ENCODE data around the gene JTB. TPM values are rescaled to one million over a fixed set of nuclear protein-coding genes. Genes with fewer than 3 reads are reported as not detected.

JTB gene
- total and polyA plus RNA-seq, 2 experiments from 2014 or later: 213 to 217 TPM

- 78% methylated on average over 2 of the region's 2 CpGs for WGBS (ENCODE audit: low lambda C conversion rate, missing lambda C conversion rate)
Measured at GRCh38 chr1:153991806-153992205, 14.3 kb upstream of the JTB start.

GRCh38 chr1:153991151-153991630, 13.7 kb upstream of the JTB start:
- Histone ChIP-seq H3K79me2 (peaks cover 26% of the 10 kb centered on the region), H3K4me3 (peak overlapping the region; percentile 71), H2AFZ (no peak overlapping the region), H3K9me2 (replicated peaks; ENCODE audit: insufficient read depth) (no peaks in the 10 kb centered on the region), H3K9me3 (ENCODE audit: low read depth) (no peaks in the 10 kb centered on the region), H3K4me2 (peak overlapping the region; percentile 86), H3K36me3 (replicated peaks; ENCODE audit: insufficient read depth, low read depth) (peaks cover 2% of the 10 kb centered on the region), H3K27ac (peak overlapping the region; percentile 93), H4K20me1 (ENCODE audit: insufficient read depth, poor library complexity, severe bottlenecking) (peaks cover 14% of the 10 kb centered on the region), H3K4me1 (ENCODE audit: insufficient read depth) (peaks cover 20% of the 10 kb centered on the region), H3K27me3 (no peaks in the 10 kb centered on the region)
- WGBS (ENCODE audit: low lambda C conversion rate, missing lambda C conversion rate): 11% methylated on average over 9 of the region's 9 CpGs
- no peak for TF ChIP-seq CTCF (IDR thresholded peaks at IDR 0.05; ENCODE audit: poor library complexity)
- no peak for TF ChIP-seq EZH2phosphoT487 (IDR thresholded peaks at IDR 0.05; ENCODE audit: low read depth, severe bottlenecking, unreplicated experiment)
- TF ChIP-seq EZH2 (IDR thresholded peaks at IDR 0.05; ENCODE audit: borderline replicate concordance): no peak
- DNase-seq (ENCODE audit: low spot score): no peak

More at GRCh38 chr1:153991806-153992205, 14.3 kb upstream of the JTB start:
- Histone ChIP-seq H2AFZ (no peak overlapping the region), H3K36me3 (replicated peaks; ENCODE audit: insufficient read depth, low read depth) (peaks cover 2% of the 10 kb centered on the region), H3K4me2 (peak overlapping the region; percentile 86), H3K27me3 (no peaks in the 10 kb centered on the region), H3K9me2 (replicated peaks; ENCODE audit: insufficient read depth) (no peaks in the 10 kb centered on the region), H3K27ac (peak overlapping the region; percentile 93), H4K20me1 (ENCODE audit: insufficient read depth, poor library complexity, severe bottlenecking) (peaks cover 14% of the 10 kb centered on the region), H3K4me3 (peak overlapping the region; percentile 71), H3K4me1 (ENCODE audit: insufficient read depth) (peaks cover 18% of the 10 kb centered on the region), H3K9me3 (ENCODE audit: low read depth) (no peaks in the 10 kb centered on the region), H3K79me2 (peaks cover 26% of the 10 kb centered on the region)
- DNase-seq (ENCODE audit: low spot score): no peak
- TF ChIP-seq CTCF (IDR thresholded peaks at IDR 0.05; ENCODE audit: poor library complexity) (no peak), EZH2 (IDR thresholded peaks at IDR 0.05; ENCODE audit: borderline replicate concordance) (no peak), EZH2phosphoT487 (IDR thresholded peaks at IDR 0.05; ENCODE audit: low read depth, severe bottlenecking, unreplicated experiment) (no peak)

GRCh38 chr1:153990468-153991150, 13.1 kb upstream of the JTB start, which contains the start of gene RPS27:
TSS of gene RPS27 (plus strand) at chr1:153990762. CDS start at chr1:153990797, 35 bp downstream.
- TF ChIP-seq CTCF (IDR thresholded peaks at IDR 0.05; ENCODE audit: poor library complexity) (no peak), EZH2 (IDR thresholded peaks at IDR 0.05; ENCODE audit: borderline replicate concordance) (no peak), EZH2phosphoT487 (IDR thresholded peaks at IDR 0.05; ENCODE audit: low read depth, severe bottlenecking, unreplicated experiment) (no peak)
- Histone ChIP-seq H3K4me3 (peak within 1 kb of the TSS; percentile 71), H3K4me1 (ENCODE audit: insufficient read depth) (peaks cover 20% of the 10 kb centered on the region), H3K9me2 (replicated peaks; ENCODE audit: insufficient read depth) (no peaks in the 10 kb centered on the region), H2AFZ (peak within 1 kb of the TSS; percentile 85), H4K20me1 (ENCODE audit: insufficient read depth, poor library complexity, severe bottlenecking) (peaks cover 14% of the 10 kb centered on the region), H3K9me3 (ENCODE audit: low read depth) (no peaks in the 10 kb centered on the region), H3K79me2 (peaks cover 29% of the 10 kb centered on the region), H3K27me3 (no peaks in the 10 kb centered on the region), H3K27ac (peak within 1 kb of the TSS; percentile 93), H3K36me3 (replicated peaks; ENCODE audit: insufficient read depth, low read depth) (peaks cover 2% of the 10 kb centered on the region), H3K4me2 (peak within 1 kb of the TSS; percentile 86)
- peak; percentile 98 for DNase-seq (ENCODE audit: low spot score)
- under 1% methylated on average over 36 of the region's 36 CpGs for WGBS (ENCODE audit: low lambda C conversion rate, missing lambda C conversion rate)
